GM21390 (cell line): ENCODE data around the gene TBC1D16.

Experiments used
- ATAC-seq: cut with Tn5 transposase; IDR thresholded peaks from one replicate; pipeline ENCODE4 v1.9.1; 2021; ENCODE audit not compliant: unreplicated experiment

The TBC1D16 gene

GRCh38 chr17:79929257-79930061, 106.2 kb downstream of the TBC1D16 start:
- ATAC-seq = no peak

- no peak for ATAC-seq
These were observed 107.0 kb downstream of the TBC1D16 start for GRCh38 chr17:79928502-79929256.

GRCh38 chr17:79927688-79928501, 107.8 kb downstream of the TBC1D16 start:
- ATAC-seq = no peak

GRCh38 chr17:79927136-79927661, 108.5 kb downstream of the TBC1D16 start:
- ATAC-seq = no peak

- no peak for ATAC-seq
These were observed 109.0 kb downstream of the TBC1D16 start for GRCh38 chr17:79926605-79927135.

GRCh38 chr17:79926142-79926604, 109.5 kb downstream of the TBC1D16 start:
- no peak for ATAC-seq

GRCh38 chr17:79925242-79925957, 110.3 kb downstream of the TBC1D16 start:
- no peak for ATAC-seq

GRCh38 chr17:79924639-79924976, 111.1 kb downstream of the TBC1D16 start:
- ATAC-seq = no peak

GRCh38 chr17:79923974-79924638, 111.6 kb downstream of the TBC1D16 start:
- ATAC-seq = no peak

- no peak for ATAC-seq
These were observed 112.9 kb downstream of the TBC1D16 start for GRCh38 chr17:79922798-79923197.

GRCh38 chr17:79922116-79922601, 113.5 kb downstream of the TBC1D16 start:
- ATAC-seq = no peak

- ATAC-seq = no peak
These were observed 114.1 kb downstream of the TBC1D16 start for GRCh38 chr17:79921411-79922115.

- no peak for ATAC-seq
These were observed 114.8 kb downstream of the TBC1D16 start for GRCh38 chr17:79920751-79921410.

GRCh38 chr17:79919862-79920720, 115.6 kb downstream of the TBC1D16 start:
- no peak for ATAC-seq

- ATAC-seq = no peak
These were observed 116.5 kb downstream of the TBC1D16 start for GRCh38 chr17:79919164-79919585.

GRCh38 chr17:79918581-79919163, 117.0 kb downstream of the TBC1D16 start:
- no peak for ATAC-seq

GRCh38 chr17:79917902-79918484, 117.7 kb downstream of the TBC1D16 start:
- no peak for ATAC-seq
